BE2C (cell line): ENCODE measurements around the gene COL19A1.

Experiments
- DNase-seq: peaks from one replicate; pipeline ENCODE4 v3.0.0-alpha.2; 2020
- H3K27me3 ChIP-seq: fragments of 250-450 bp; sonication (Bioruptor Pico); 2 replicates; pipeline ENCODE4 v1.5.1; 2020; ENCODE audit warnings: mild to moderate bottlenecking
- H3K36me3 ChIP-seq: fragments of 250-450 bp; sonication (Bioruptor Pico); 2 replicates; pipeline ENCODE4 v1.5.1; 2020; ENCODE audit warnings: mild to moderate bottlenecking
- H3K4me1 ChIP-seq: fragments of 250-450 bp; sonication (Bioruptor Pico); 2 replicates; pipeline ENCODE4 v1.5.1; 2020
- H3K4me3 ChIP-seq: 2 replicates; pipeline ENCODE4 v1.5.1; 2011; ENCODE audit warnings: low read depth, low read length
- H3K9me3 ChIP-seq: fragments of 250-450 bp; sonication (Bioruptor Pico); 2 replicates; pipeline ENCODE4 v1.5.1; 2020
- CTCF ChIP-seq: IDR thresholded peaks from 2 replicates; pipeline ENCODE4 v1.5.1; 2012; ENCODE audit warnings: mild to moderate bottlenecking, low read depth, low read length

The COL19A1 gene

GRCh38 chr6:70079241-70079640 lies 212.9 kb downstream of the COL19A1 start:
- H3K4me3 ChIP-seq, result no peak overlapping the region
- peaks cover 8% of the 10 kb centered on the region for H3K4me1 ChIP-seq
- H3K36me3 ChIP-seq, result no peaks in the 10 kb centered on the region
- H3K9me3 ChIP-seq, result no peaks in the 10 kb centered on the region
- no peak for DNase-seq
- H3K27me3 ChIP-seq, result no peaks in the 10 kb centered on the region
- no peak for TF ChIP-seq CTCF

- Histone ChIP-seq H3K36me3 (no peaks in the 10 kb centered on the region), H3K4me3 (no peak overlapping the region), H3K27me3 (no peaks in the 10 kb centered on the region), H3K9me3 (no peaks in the 10 kb centered on the region), H3K4me1 (peaks cover 8% of the 10 kb centered on the region)
- TF ChIP-seq CTCF, result no peak
- DNase-seq, result no peak
These were observed 214.2 kb downstream of the COL19A1 start for GRCh38 chr6:70080443-70081070.

GRCh38 chr6:70082830-70083229 lies 216.5 kb downstream of the COL19A1 start:
- no peaks in the 10 kb centered on the region for H3K9me3 ChIP-seq

GRCh38 chr6:70086806-70087205 lies 220.4 kb downstream of the COL19A1 start:
- no peak for TF ChIP-seq CTCF
- no peak for DNase-seq
- no peaks in the 10 kb centered on the region for H3K9me3 ChIP-seq

More at GRCh38 chr6:70082830-70083229, 216.5 kb downstream of the COL19A1 start:
- TF ChIP-seq CTCF, result no peak
- Histone ChIP-seq H3K27me3 (no peaks in the 10 kb centered on the region), H3K4me1 (peaks cover 8% of the 10 kb centered on the region), H3K4me3 (no peak overlapping the region), H3K36me3 (no peaks in the 10 kb centered on the region)
- no peak for DNase-seq

GRCh38 chr6:70094156-70094555 lies 227.8 kb downstream of the COL19A1 start:
- Histone ChIP-seq H3K4me3 (no peak overlapping the region), H3K36me3 (no peaks in the 10 kb centered on the region), H3K9me3 (no peaks in the 10 kb centered on the region; the same call in 1 of the 2 replicates), H3K4me1 (no peaks in the 10 kb centered on the region), H3K27me3 (no peaks in the 10 kb centered on the region)
- DNase-seq, result no peak
- TF ChIP-seq CTCF, result no peak

More at GRCh38 chr6:70086806-70087205, 220.4 kb downstream of the COL19A1 start:
- Histone ChIP-seq H3K4me3 (no peak overlapping the region), H3K36me3 (no peaks in the 10 kb centered on the region), H3K4me1 (no peaks in the 10 kb centered on the region), H3K27me3 (no peaks in the 10 kb centered on the region)

- Histone ChIP-seq H3K9me3 (no peaks in the 10 kb centered on the region; the same call in 1 of the 2 replicates), H3K27me3 (no peaks in the 10 kb centered on the region), H3K36me3 (no peaks in the 10 kb centered on the region), H3K4me1 (peaks cover 4% of the 10 kb centered on the region; the same call in 1 of the 2 replicates), H3K4me3 (no peak overlapping the region)
- no peak for DNase-seq
- no peak for TF ChIP-seq CTCF
These were observed 233.4 kb downstream of the COL19A1 start for GRCh38 chr6:70099732-70100131.
